ENCODE results near the gene ATF7IP2. TPM values are rescaled to one million over a fixed set of nuclear protein-coding genes. Genes with fewer than 3 reads are reported as not detected.

Gene ATF7IP2
- total and polyA plus RNA-seq, 4 donors: 14.3 to 60.4 (median 30.1) TPM

DNA sequence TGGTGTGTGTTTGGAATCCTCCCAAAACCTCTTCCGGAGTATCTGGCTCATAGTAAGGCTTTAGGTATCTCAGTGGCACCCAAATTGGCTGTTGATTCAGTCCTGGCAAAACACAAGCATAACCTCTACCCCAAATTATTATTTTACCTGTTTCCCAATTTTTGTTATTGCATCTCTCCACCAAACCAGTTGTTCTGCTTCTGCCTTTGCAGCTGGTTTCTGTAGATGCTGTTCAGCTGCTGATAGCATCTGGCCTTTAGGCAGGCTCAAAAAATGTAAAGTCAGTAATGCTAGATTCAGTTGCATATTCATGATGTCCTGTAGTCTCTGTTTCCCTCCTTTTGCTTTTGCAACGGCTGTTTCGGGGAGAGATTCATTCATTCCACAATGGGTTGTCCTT is 33.8 kb downstream of the ATF7IP2 start:
- TF ChIP-seq, protein P1, sequence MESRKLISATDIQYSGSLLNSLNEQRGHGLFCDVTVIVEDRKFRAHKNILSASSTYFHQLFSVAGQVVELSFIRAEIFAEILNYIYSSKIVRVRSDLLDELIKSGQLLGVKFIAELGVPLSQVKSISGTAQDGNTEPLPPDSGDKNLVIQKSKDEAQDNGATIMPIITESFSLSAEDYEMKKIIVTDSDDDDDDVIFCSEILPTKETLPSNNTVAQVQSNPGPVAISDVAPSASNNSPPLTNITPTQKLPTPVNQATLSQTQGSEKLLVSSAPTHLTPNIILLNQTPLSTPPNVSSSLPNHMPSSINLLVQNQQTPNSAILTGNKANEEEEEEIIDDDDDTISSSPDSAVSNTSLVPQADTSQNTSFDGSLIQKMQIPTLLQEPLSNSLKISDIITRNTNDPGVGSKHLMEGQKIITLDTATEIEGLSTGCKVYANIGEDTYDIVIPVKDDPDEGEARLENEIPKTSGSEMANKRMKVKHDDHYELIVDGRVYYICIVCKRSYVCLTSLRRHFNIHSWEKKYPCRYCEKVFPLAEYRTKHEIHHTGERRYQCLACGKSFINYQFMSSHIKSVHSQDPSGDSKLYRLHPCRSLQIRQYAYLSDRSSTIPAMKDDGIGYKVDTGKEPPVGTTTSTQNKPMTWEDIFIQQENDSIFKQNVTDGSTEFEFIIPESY (IDR thresholded peaks at IDR 0.05): no peak
- TF ChIP-seq FOXA1 (IDR thresholded peaks at IDR 0.05) (no peak), NR2F2 (IDR thresholded peaks at IDR 0.05) (no peak), HNF4G (IDR thresholded peaks at IDR 0.05) (no peak), GABPA (IDR thresholded peaks at IDR 0.05 in 1 of 2, conservative IDR thresholded peaks at IDR 0.05 in 1 of 2) (no peak), FOXA2 (IDR thresholded peaks at IDR 0.05) (no peak), EGR1 (IDR thresholded peaks at IDR 0.05; ENCODE audit: low read depth in 2 of 2) (no peak), RAD21 (IDR thresholded peaks at IDR 0.05) (no peak), JUND (IDR thresholded peaks at IDR 0.05) (no peak), YY1 (IDR thresholded peaks at IDR 0.05) (no peak), TAF1 (conservative IDR thresholded peaks at IDR 0.05) (no peak), HNF4A (conservative IDR thresholded peaks at IDR 0.05) (no peak), SP1 (IDR thresholded peaks at IDR 0.05) (no peak), RXRA (IDR thresholded peaks at IDR 0.05) (no peak)
- TF ChIP-seq, protein P2, sequence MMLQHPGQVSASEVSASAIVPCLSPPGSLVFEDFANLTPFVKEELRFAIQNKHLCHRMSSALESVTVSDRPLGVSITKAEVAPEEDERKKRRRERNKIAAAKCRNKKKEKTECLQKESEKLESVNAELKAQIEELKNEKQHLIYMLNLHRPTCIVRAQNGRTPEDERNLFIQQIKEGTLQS (IDR thresholded peaks at IDR 0.05): no peak
- TF ChIP-seq, protein P3, sequence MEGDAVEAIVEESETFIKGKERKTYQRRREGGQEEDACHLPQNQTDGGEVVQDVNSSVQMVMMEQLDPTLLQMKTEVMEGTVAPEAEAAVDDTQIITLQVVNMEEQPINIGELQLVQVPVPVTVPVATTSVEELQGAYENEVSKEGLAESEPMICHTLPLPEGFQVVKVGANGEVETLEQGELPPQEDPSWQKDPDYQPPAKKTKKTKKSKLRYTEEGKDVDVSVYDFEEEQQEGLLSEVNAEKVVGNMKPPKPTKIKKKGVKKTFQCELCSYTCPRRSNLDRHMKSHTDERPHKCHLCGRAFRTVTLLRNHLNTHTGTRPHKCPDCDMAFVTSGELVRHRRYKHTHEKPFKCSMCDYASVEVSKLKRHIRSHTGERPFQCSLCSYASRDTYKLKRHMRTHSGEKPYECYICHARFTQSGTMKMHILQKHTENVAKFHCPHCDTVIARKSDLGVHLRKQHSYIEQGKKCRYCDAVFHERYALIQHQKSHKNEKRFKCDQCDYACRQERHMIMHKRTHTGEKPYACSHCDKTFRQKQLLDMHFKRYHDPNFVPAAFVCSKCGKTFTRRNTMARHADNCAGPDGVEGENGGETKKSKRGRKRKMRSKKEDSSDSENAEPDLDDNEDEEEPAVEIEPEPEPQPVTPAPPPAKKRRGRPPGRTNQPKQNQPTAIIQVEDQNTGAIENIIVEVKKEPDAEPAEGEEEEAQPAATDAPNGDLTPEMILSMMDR (IDR thresholded peaks at IDR 0.05; ENCODE audit: low read depth, low read length, missing input control): no peak
- TF ChIP-seq, protein P4, sequence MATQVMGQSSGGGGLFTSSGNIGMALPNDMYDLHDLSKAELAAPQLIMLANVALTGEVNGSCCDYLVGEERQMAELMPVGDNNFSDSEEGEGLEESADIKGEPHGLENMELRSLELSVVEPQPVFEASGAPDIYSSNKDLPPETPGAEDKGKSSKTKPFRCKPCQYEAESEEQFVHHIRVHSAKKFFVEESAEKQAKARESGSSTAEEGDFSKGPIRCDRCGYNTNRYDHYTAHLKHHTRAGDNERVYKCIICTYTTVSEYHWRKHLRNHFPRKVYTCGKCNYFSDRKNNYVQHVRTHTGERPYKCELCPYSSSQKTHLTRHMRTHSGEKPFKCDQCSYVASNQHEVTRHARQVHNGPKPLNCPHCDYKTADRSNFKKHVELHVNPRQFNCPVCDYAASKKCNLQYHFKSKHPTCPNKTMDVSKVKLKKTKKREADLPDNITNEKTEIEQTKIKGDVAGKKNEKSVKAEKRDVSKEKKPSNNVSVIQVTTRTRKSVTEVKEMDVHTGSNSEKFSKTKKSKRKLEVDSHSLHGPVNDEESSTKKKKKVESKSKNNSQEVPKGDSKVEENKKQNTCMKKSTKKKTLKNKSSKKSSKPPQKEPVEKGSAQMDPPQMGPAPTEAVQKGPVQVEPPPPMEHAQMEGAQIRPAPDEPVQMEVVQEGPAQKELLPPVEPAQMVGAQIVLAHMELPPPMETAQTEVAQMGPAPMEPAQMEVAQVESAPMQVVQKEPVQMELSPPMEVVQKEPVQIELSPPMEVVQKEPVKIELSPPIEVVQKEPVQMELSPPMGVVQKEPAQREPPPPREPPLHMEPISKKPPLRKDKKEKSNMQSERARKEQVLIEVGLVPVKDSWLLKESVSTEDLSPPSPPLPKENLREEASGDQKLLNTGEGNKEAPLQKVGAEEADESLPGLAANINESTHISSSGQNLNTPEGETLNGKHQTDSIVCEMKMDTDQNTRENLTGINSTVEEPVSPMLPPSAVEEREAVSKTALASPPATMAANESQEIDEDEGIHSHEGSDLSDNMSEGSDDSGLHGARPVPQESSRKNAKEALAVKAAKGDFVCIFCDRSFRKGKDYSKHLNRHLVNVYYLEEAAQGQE (IDR thresholded peaks at IDR 0.05): no peak
- H3K36me3 ChIP-seq (ENCODE audit: control insufficient read depth in 4 of 4, insufficient read depth in 3 of 4, low read depth in 1 of 4, low read length in 3 of 4): peaks cover 0 to 16% (median 6%) of the 10 kb centered on the region in 4 donors
- H3K27ac ChIP-seq (ENCODE audit: low read depth in 1 of 2, low read length in 2 of 2): no peak overlapping the region
- H3K9ac ChIP-seq (ENCODE audit: low read depth in 1 of 2, low read length in 2 of 2): no peak overlapping the region
- WGBS: 97% methylated on average over 3 of the region's 3 CpGs
- H3K4me3 ChIP-seq (ENCODE audit: low read depth in 1 of 3, low read length in 3 of 3): no peak overlapping the region
- H3K9me3 ChIP-seq (ENCODE audit: control insufficient read depth in 4 of 4, low read length in 3 of 4): no peaks in the 10 kb centered on the region
- H3K4me1 ChIP-seq (ENCODE audit: control insufficient read depth in 4 of 4, insufficient read depth in 4 of 4, low read length in 3 of 4): no peaks in the 10 kb centered on the region
- no peaks in the 10 kb centered on the region for H3K27me3 ChIP-seq (ENCODE audit: control insufficient read depth in 4 of 4, insufficient read depth in 4 of 4, low read length in 3 of 4)
- DNase-seq (ENCODE audit: low spot score): no peak

DNA sequence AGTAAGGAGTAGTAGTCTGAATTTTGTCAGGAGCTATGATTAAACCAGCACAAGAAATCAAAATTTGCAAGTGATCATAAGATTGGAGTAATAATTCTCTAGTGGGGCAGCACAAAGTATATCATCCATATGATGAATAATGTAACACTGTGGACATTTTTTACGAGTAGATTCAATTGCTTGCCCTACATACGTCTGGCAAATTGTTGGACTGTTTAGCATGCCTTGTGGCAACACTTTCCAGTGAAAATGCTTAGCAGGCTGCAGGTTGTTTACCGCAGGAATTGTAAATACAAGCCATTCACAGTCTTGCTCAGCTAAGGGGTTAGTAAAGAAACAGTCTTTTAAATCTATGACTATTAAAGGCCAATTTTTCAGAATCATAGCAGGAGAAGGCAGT is 35.7 kb downstream of the ATF7IP2 start:
- Histone ChIP-seq H3K36me3 (ENCODE audit: control insufficient read depth in 4 of 4, insufficient read depth in 3 of 4, low read depth in 1 of 4, low read length in 3 of 4) (peaks cover 0 to 11% (median 6%) of the 10 kb centered on the region in 4 donors), H3K9me3 (ENCODE audit: control insufficient read depth in 4 of 4, low read length in 3 of 4) (no peaks in the 10 kb centered on the region), H3K9ac (ENCODE audit: low read depth in 1 of 2, low read length in 2 of 2) (no peak overlapping the region), H3K27me3 (ENCODE audit: control insufficient read depth in 4 of 4, insufficient read depth in 4 of 4, low read length in 3 of 4) (no peaks in the 10 kb centered on the region), H3K27ac (ENCODE audit: low read depth in 1 of 2, low read length in 2 of 2) (no peak overlapping the region), H3K4me3 (ENCODE audit: low read depth in 1 of 3, low read length in 3 of 3) (no peak overlapping the region), H3K4me1 (ENCODE audit: control insufficient read depth in 4 of 4, insufficient read depth in 4 of 4, low read length in 3 of 4) (no peaks in the 10 kb centered on the region)
- WGBS: 97% methylated on average over 3 of the region's 3 CpGs
- DNase-seq (ENCODE audit: low spot score): no peak
- no peak for TF ChIP-seq FOXA2 (IDR thresholded peaks at IDR 0.05)
- TF ChIP-seq, protein P3 (IDR thresholded peaks at IDR 0.05; ENCODE audit: low read depth, low read length, missing input control): no peak
- TF ChIP-seq, protein P4 (IDR thresholded peaks at IDR 0.05): no peak
- no peak for TF ChIP-seq FOXA1 (IDR thresholded peaks at IDR 0.05)
- TF ChIP-seq, protein P2 (IDR thresholded peaks at IDR 0.05): no peak
- TF ChIP-seq RXRA (IDR thresholded peaks at IDR 0.05): no peak
- TF ChIP-seq, protein P5, sequence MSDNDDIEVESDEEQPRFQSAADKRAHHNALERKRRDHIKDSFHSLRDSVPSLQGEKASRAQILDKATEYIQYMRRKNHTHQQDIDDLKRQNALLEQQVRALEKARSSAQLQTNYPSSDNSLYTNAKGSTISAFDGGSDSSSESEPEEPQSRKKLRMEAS (IDR thresholded peaks at IDR 0.05): no peak
- no peak for TF ChIP-seq GABPA (IDR thresholded peaks at IDR 0.05 in 1 of 2, conservative IDR thresholded peaks at IDR 0.05 in 1 of 2)
